ENCODE data around the gene TMEM253.

DNA sequence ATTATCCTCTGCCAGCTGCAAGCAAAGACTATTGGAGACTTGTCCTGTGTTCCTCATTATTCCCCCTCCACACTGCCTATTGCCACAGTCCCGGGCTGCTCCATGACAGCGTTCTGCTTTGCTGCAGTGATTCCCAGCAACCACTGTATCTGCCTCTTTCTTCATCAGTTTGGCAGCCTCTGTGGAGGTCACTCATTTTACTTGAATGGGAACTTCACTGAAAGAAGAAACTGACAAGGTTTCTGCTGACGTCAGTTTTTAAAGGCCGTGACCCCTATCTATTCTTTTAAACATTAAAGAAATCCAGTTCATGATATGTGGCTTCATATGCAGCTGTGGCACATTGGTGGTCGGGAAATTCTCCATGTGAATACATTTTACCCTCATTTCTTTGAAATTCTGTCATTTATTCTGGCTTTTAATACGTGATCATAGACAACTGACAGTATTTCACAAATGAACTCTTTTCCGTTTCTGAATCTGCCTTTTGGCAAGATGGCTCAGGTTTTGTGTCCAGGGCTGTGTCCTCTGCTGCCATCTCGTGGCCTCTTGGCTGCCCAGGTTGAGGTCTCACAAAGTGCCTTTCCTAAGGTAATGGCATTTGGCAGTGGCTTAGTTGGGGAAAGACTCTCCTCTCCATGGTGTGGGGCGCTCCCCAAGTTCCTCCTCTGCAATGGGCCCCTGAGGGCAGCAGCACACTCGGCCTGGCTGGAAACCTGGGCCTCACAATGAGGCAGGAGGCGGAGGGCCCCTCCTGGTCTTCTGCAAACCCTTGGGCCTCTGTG, 5.8 kb downstream of the TMEM253 start:
- TF ChIP-seq, protein P1, sequence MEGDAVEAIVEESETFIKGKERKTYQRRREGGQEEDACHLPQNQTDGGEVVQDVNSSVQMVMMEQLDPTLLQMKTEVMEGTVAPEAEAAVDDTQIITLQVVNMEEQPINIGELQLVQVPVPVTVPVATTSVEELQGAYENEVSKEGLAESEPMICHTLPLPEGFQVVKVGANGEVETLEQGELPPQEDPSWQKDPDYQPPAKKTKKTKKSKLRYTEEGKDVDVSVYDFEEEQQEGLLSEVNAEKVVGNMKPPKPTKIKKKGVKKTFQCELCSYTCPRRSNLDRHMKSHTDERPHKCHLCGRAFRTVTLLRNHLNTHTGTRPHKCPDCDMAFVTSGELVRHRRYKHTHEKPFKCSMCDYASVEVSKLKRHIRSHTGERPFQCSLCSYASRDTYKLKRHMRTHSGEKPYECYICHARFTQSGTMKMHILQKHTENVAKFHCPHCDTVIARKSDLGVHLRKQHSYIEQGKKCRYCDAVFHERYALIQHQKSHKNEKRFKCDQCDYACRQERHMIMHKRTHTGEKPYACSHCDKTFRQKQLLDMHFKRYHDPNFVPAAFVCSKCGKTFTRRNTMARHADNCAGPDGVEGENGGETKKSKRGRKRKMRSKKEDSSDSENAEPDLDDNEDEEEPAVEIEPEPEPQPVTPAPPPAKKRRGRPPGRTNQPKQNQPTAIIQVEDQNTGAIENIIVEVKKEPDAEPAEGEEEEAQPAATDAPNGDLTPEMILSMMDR (conservative IDR thresholded peaks at IDR 0.05 in 1 of 2, IDR thresholded peaks at IDR 0.05 in 1 of 2; ENCODE audit: low read depth in 1 of 2, low read length in 2 of 2) = peak; percentile 92 to 99
- TF ChIP-seq EZH2 (IDR thresholded peaks at IDR 0.05; ENCODE audit: low read length, missing control alignments) = no peak
